ENCODE measurements around the gene TNRC18. TPM values are rescaled to one million over a fixed set of nuclear protein-coding genes. Genes with fewer than 3 reads are reported as not detected.

The TNRC18 gene
- total and polyA plus RNA-seq, 8 donors, result 94.4 to 164 (median 133) TPM

- TF ChIP-seq, protein P1, sequence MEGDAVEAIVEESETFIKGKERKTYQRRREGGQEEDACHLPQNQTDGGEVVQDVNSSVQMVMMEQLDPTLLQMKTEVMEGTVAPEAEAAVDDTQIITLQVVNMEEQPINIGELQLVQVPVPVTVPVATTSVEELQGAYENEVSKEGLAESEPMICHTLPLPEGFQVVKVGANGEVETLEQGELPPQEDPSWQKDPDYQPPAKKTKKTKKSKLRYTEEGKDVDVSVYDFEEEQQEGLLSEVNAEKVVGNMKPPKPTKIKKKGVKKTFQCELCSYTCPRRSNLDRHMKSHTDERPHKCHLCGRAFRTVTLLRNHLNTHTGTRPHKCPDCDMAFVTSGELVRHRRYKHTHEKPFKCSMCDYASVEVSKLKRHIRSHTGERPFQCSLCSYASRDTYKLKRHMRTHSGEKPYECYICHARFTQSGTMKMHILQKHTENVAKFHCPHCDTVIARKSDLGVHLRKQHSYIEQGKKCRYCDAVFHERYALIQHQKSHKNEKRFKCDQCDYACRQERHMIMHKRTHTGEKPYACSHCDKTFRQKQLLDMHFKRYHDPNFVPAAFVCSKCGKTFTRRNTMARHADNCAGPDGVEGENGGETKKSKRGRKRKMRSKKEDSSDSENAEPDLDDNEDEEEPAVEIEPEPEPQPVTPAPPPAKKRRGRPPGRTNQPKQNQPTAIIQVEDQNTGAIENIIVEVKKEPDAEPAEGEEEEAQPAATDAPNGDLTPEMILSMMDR (IDR thresholded peaks at IDR 0.05), result no peak
- Histone ChIP-seq H3K4me3 (no peak overlapping the region), H3K27me3 (no peaks in the 10 kb centered on the region), H3K4me1 (peaks cover 6 to 49% of the 10 kb centered on the region in 2 donors), H3K27ac (peak overlapping the region in 1 of 2 donors; percentile 92), H3K9me3 (no peaks in the 10 kb centered on the region), H3K36me3 (peaks cover 0 to 53% of the 10 kb centered on the region in 2 donors)
- intact Hi-C loops (cut with DNase I), result no loop called here
- DNase-seq (no peak), ATAC-seq (no peak)
These were observed 29.1 kb downstream of the TNRC18 start for GRCh38 chr7:5394264-5395105.

DNA sequence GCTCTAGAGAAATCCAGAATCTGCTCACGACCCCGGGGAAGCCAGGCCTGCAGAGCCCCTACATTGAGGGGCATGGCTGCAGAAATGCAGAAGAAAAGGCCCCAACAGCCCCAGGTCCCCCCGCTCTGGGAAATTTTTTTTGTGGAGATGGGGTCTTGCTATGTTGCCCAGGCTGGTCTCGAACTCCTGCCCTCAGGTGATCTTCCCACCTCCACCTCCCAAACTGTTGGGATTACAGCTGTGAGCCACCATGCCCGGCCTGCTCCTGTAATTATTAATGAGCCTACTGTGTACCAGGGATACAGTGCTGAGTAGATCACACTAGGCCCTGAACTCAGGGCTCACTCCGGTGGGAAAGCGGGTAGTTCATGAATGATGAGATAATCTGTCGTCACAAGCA, 29.9 kb downstream of the TNRC18 start:
- Histone ChIP-seq H3K27ac (peak overlapping the region in 1 of 2 donors; percentile 28), H3K27me3 (no peaks in the 10 kb centered on the region), H3K36me3 (peaks cover 0 to 60% of the 10 kb centered on the region in 2 donors), H3K4me3 (no peak overlapping the region), H3K9me3 (no peaks in the 10 kb centered on the region), H3K4me1 (peaks cover 6 to 49% of the 10 kb centered on the region in 2 donors)
- ATAC-seq (no peak), DNase-seq (no peak)
- intact Hi-C loops (cut with DNase I), result no loop called here
- TF ChIP-seq, protein P1 (IDR thresholded peaks at IDR 0.05), result no peak

DNA sequence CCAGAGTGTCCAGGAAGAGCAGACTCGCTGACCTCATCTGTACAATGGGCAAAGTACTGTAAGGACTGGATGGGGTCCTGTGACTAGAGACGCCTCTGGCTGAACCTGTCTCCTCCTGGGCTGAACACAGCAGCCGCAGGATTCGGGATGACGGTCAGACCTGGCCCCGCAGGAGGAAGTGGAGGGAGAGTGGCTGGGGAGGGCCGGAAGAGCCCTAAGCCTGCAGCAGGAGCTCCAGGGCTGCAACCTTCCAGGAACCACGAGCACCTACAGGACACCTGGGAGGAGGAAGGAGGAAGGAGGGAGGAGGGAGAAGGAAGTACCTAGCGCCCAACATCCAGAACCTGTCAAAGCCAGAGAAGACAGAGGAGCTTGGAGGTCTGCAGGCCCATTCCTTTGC, 30.3 kb downstream of the TNRC18 start:
- Histone ChIP-seq H3K27ac (peak overlapping the region in 1 of 2 donors; percentile 28), H3K27me3 (no peaks in the 10 kb centered on the region), H3K4me3 (no peak overlapping the region), H3K9me3 (no peaks in the 10 kb centered on the region), H3K4me1 (peaks cover 6 to 49% of the 10 kb centered on the region in 2 donors), H3K36me3 (peaks cover 0 to 64% of the 10 kb centered on the region in 2 donors)
- no peak for DNase-seq
- no peak for ATAC-seq
- TF ChIP-seq, protein P1 (IDR thresholded peaks at IDR 0.05), result no peak
- intact Hi-C loops (cut with DNase I), result no loop called here

GRCh38 chr7:5390918-5391317, 32.7 kb downstream of the TNRC18 start:
- no peak for ATAC-seq
- no peaks in the 10 kb centered on the region for H3K27me3 ChIP-seq
- H3K36me3 ChIP-seq, result peaks cover 0 to 88% of the 10 kb centered on the region in 2 donors
- TF ChIP-seq, protein P1 (IDR thresholded peaks at IDR 0.05), result no peak
- DNase-seq, result no peak
- H3K4me1 ChIP-seq, result peaks cover 6 to 27% of the 10 kb centered on the region in 2 donors
- H3K27ac ChIP-seq, result peak overlapping the region in 1 of 2 donors; percentile 5
- intact Hi-C loops (cut with DNase I), result no loop called here
- H3K9me3 ChIP-seq, result no peaks in the 10 kb centered on the region
- H3K4me3 ChIP-seq, result no peak overlapping the region

DNA sequence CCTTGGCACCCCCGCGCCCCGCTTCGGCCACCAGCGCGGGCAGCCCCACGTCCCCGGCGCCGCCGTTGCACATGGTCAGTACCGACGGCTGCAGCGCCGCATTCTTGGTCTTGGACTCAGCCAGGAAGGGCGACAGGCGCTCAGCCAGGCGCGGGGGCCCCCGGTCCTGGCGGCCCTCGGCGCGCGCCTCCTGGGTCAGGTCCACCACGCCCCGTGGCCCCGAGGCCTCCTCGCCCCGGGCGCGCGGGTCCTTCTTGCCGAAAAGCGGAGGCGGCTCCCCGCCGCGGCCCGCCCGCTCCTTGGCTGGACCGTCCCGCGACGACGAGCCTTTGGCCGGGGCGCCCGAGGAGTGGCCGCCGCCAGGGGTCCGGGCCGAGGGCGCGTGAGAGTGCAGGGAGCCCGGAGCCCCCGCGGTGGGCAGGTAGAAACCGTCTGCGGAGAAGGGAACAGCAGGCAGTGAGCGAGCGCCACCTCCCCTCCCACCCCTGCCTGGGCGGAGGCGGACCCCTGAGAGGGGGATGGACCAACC, 34.7 kb downstream of the TNRC18 start:
- Histone ChIP-seq H3K36me3 (peaks cover 0 to 97% of the 10 kb centered on the region in 2 donors), H3K27me3 (no peaks in the 10 kb centered on the region), H3K4me3 (no peak overlapping the region), H3K9me3 (no peaks in the 10 kb centered on the region), H3K27ac (no peak overlapping the region), H3K4me1 (peaks cover 1 to 19% of the 10 kb centered on the region in 2 donors)
- intact Hi-C loops (cut with DNase I), result no loop called here
- TF ChIP-seq, protein P1 (IDR thresholded peaks at IDR 0.05), result no peak
- no peak for DNase-seq
- ATAC-seq, result no peak

Measured in left lung (tissue), 10 donors.